Measurements from ENCODE around the gene RPLP1.

DNA sequence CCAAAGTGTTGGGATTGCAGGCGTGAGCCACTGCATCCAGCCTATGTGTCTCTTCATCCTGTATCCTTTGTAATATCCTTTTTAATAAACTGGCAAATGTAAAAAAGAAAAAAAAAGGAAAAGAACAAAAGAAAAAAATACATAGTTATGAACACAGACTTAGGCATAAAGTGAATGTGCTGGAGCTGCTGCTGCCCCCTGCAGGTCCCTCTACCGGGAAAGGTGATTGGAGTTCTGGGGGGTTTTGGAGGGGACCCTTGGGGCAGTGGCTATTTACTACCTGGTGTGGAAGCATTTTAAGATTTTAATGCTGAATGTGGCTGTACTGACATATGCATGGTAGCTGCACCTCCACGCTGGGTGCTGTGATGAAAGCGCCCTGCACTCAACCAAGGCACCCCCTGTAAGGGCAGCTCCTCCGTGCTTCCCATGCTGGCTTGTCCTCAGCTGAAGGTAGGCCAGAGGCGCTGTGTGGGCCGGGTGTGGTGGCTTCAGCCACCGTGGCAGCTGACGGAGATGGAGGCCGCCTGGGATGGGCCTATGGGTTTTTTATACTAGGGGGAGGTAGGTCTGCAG is 49.9 kb downstream of the RPLP1 start:
- TF ChIP-seq, protein P1, sequence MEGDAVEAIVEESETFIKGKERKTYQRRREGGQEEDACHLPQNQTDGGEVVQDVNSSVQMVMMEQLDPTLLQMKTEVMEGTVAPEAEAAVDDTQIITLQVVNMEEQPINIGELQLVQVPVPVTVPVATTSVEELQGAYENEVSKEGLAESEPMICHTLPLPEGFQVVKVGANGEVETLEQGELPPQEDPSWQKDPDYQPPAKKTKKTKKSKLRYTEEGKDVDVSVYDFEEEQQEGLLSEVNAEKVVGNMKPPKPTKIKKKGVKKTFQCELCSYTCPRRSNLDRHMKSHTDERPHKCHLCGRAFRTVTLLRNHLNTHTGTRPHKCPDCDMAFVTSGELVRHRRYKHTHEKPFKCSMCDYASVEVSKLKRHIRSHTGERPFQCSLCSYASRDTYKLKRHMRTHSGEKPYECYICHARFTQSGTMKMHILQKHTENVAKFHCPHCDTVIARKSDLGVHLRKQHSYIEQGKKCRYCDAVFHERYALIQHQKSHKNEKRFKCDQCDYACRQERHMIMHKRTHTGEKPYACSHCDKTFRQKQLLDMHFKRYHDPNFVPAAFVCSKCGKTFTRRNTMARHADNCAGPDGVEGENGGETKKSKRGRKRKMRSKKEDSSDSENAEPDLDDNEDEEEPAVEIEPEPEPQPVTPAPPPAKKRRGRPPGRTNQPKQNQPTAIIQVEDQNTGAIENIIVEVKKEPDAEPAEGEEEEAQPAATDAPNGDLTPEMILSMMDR (optimal IDR thresholded peaks at IDR 0.05 in 1 of 3, IDR thresholded peaks at IDR 0.05 in 1 of 3, conservative IDR thresholded peaks at IDR 0.05 in 1 of 3; ENCODE audit: extremely low read depth in 1 of 3, insufficient read depth in 2 of 3, low read length in 3 of 3) = peak in 1 of 3 experiments; percentile 14
- no peak for TF ChIP-seq EZH2 (IDR thresholded peaks at IDR 0.05; ENCODE audit: low read length)
